ENCODE data around the gene PSME3IP1. TPM values are rescaled to one million over a fixed set of nuclear protein-coding genes. Genes with fewer than 3 reads are reported as not detected.

Gene PSME3IP1
- total RNA-seq, 1 experiment from 2014 or later: 45.6 TPM

GRCh38 chr16:57234707-57235092 lies 48.9 kb upstream of the PSME3IP1 start:
- Histone ChIP-seq H3K27me3 (ENCODE audit: low read length) (no peaks in the 10 kb centered on the region), H3K79me2 (ENCODE audit: low read length) (no peaks in the 10 kb centered on the region), H3K9me2 (replicated peaks; ENCODE audit: low read length) (no peaks in the 10 kb centered on the region), H3K36me3 (ENCODE audit: low read depth, low read length) (peaks cover 40% of the 10 kb centered on the region), H3K4me3 (ENCODE audit: low read length) (no peak overlapping the region), H3K4me2 (ENCODE audit: low read length) (no peak overlapping the region), H3K9ac (ENCODE audit: low read length) (no peak overlapping the region), H2AFZ (ENCODE audit: low read length) (no peak overlapping the region), H3F3A (ENCODE audit: low read length, unreplicated experiment) (no peaks in the 10 kb centered on the region), H4K20me1 (ENCODE audit: low read length) (no peaks in the 10 kb centered on the region), H3K27ac (ENCODE audit: low read length) (no peak overlapping the region), H3K9me3 (ENCODE audit: low read length) (no peaks in the 10 kb centered on the region), H3K4me1 (ENCODE audit: insufficient read depth, low read length) (no peaks in the 10 kb centered on the region; the same call in 1 of the 2 replicates)
- intact Hi-C loops (cut with micrococcal nuclease): no loop called here
- DNase-seq (no peak), ATAC-seq (no peak)
- no peak for TF ChIP-seq EZH2 (IDR thresholded peaks at IDR 0.05; ENCODE audit: low read length, unreplicated experiment)
- no peak for TF ChIP-seq EZH2phosphoT487 (IDR thresholded peaks at IDR 0.05; ENCODE audit: borderline replicate concordance, low read length)
- TF ChIP-seq CTCF (conservative IDR thresholded peaks at IDR 0.05; ENCODE audit: low read depth, low read length): no peak
- CTCF ChIA-PET: no interaction called here
- BruUV-seq (replicated peaks): no TSS peak
- POLR2A ChIA-PET (ENCODE audit: unreplicated experiment): no interaction called here

- Histone ChIP-seq H2AFZ (ENCODE audit: low read length) (no peak overlapping the region), H3F3A (ENCODE audit: low read length, unreplicated experiment) (no peaks in the 10 kb centered on the region), H4K20me1 (ENCODE audit: low read length) (no peaks in the 10 kb centered on the region), H3K79me2 (ENCODE audit: low read length) (no peaks in the 10 kb centered on the region), H3K9me2 (replicated peaks; ENCODE audit: low read length) (no peaks in the 10 kb centered on the region), H3K27ac (ENCODE audit: low read length) (no peak overlapping the region), H3K9me3 (ENCODE audit: low read length) (no peaks in the 10 kb centered on the region), H3K4me2 (ENCODE audit: low read length) (no peak overlapping the region), H3K36me3 (ENCODE audit: low read depth, low read length) (peaks cover 39% of the 10 kb centered on the region), H3K27me3 (ENCODE audit: low read length) (no peaks in the 10 kb centered on the region), H3K4me1 (ENCODE audit: insufficient read depth, low read length) (no peaks in the 10 kb centered on the region; the same call in 1 of the 2 replicates), H3K9ac (ENCODE audit: low read length) (no peak overlapping the region), H3K4me3 (ENCODE audit: low read length) (no peak overlapping the region)
- ATAC-seq: no peak
- ChIA-PET CTCF (no interaction called here), POLR2A (ENCODE audit: unreplicated experiment) (no interaction called here)
- no peak for DNase-seq
- intact Hi-C loops (cut with micrococcal nuclease): no loop called here
- no peak for TF ChIP-seq EZH2phosphoT487 (IDR thresholded peaks at IDR 0.05; ENCODE audit: borderline replicate concordance, low read length)
- no peak for TF ChIP-seq EZH2 (IDR thresholded peaks at IDR 0.05; ENCODE audit: low read length, unreplicated experiment)
- TF ChIP-seq CTCF (conservative IDR thresholded peaks at IDR 0.05; ENCODE audit: low read depth, low read length): no peak
- no TSS peak for BruUV-seq (replicated peaks)
These were observed 48.3 kb upstream of the PSME3IP1 start for GRCh38 chr16:57233944-57234706.

GRCh38 chr16:57231821-57232350 lies 46.0 kb upstream of the PSME3IP1 start:
- CTCF ChIA-PET: no interaction called here
- ATAC-seq: no peak
- POLR2A ChIA-PET (ENCODE audit: unreplicated experiment): no interaction called here

More at GRCh38 chr16:57231821-57232350, 46.0 kb upstream of the PSME3IP1 start:
- Histone ChIP-seq H3K9ac (ENCODE audit: low read length) (no peak overlapping the region), H3K9me3 (ENCODE audit: low read length) (no peaks in the 10 kb centered on the region), H3K4me1 (ENCODE audit: insufficient read depth, low read length) (no peaks in the 10 kb centered on the region), H3K4me3 (ENCODE audit: low read length) (no peak overlapping the region), H3K4me2 (ENCODE audit: low read length) (no peak overlapping the region), H2AFZ (ENCODE audit: low read length) (no peak overlapping the region), H3K9me2 (replicated peaks; ENCODE audit: low read length) (no peaks in the 10 kb centered on the region), H3K36me3 (ENCODE audit: low read depth, low read length) (peaks cover 40% of the 10 kb centered on the region), H3K27ac (ENCODE audit: low read length) (no peak overlapping the region), H3K27me3 (ENCODE audit: low read length) (no peaks in the 10 kb centered on the region), H3F3A (ENCODE audit: low read length, unreplicated experiment) (no peaks in the 10 kb centered on the region), H4K20me1 (ENCODE audit: low read length) (no peaks in the 10 kb centered on the region), H3K79me2 (ENCODE audit: low read length) (no peaks in the 10 kb centered on the region)
- no peak for DNase-seq
- intact Hi-C loops (cut with micrococcal nuclease): no loop called here
- no TSS peak for BruUV-seq (replicated peaks)
- TF ChIP-seq CTCF (conservative IDR thresholded peaks at IDR 0.05; ENCODE audit: low read depth, low read length) (no peak), EZH2 (IDR thresholded peaks at IDR 0.05; ENCODE audit: low read length, unreplicated experiment) (no peak), EZH2phosphoT487 (IDR thresholded peaks at IDR 0.05; ENCODE audit: borderline replicate concordance, low read length) (no peak)

All from PC-3 (cell line).